A549 (cell line): ENCODE data around the gene ZNF768.

Source experiments
- CEBPB ChIP-seq, 2 experiments: fragments of >200 bp in 1 of 2; sonication (Bioruptor Twin) in 1 of 2; formaldehyde crosslinking in 1 of 2; IDR thresholded peaks; 2 replicates each; pipeline ENCODE4 v1.6.1; 2012 to 2016
- EP300 ChIP-seq, 2 experiments: fragments of >200 bp; sonication (Bioruptor Twin); formaldehyde crosslinking; IDR thresholded peaks; 2 replicates in 1 of 2; 3 replicates in 1 of 2; pipeline ENCODE4 v1.6.1; 2016 to 2017
- FOSL2 ChIP-seq, 2 experiments: fragments of 450-650 bp in 1 of 2; fragments of >200 bp in 1 of 2; sonication (Bioruptor Twin) in 1 of 2; formaldehyde crosslinking; IDR thresholded peaks; 2 replicates each; pipeline versions ENCODE4 v1.5.0 to v1.6.1; 2016 to 2020; ENCODE audit warnings: mild to moderate bottlenecking in 1 of 2, moderate library complexity in 1 of 2
- SMC3 ChIP-seq: fragments of >200 bp; sonication (Bioruptor Twin); formaldehyde crosslinking; IDR thresholded peaks from 3 replicates; pipeline ENCODE4 v1.6.1; 2018; ENCODE audit warnings: inconsistent platforms
- ZFP36 ChIP-seq: fragments of 450-650 bp; IDR thresholded peaks from 2 replicates; pipeline ENCODE4 v1.6.1; 2014; ENCODE audit warnings: borderline replicate concordance; ENCODE audit not compliant: partially characterized antibody
- TF ChIP-seq, protein P1 (sequence below): IDR thresholded peaks from 2 replicates; pipeline ENCODE4 v1.6.1; 2012
- TF ChIP-seq, protein P2 (sequence below): fragments of >200 bp; sonication (Bioruptor Twin); formaldehyde crosslinking; IDR thresholded peaks from 3 replicates; pipeline ENCODE4 v1.5.1; 2016
- TF ChIP-seq, protein P3 (sequence below): fragments of 250-450 bp; sonication (Bioruptor Pico); IDR thresholded peaks from 2 replicates; pipeline ENCODE4 v1.5.0; 2021; ENCODE audit warnings: mild to moderate bottlenecking, moderate library complexity, borderline replicate concordance
- TF ChIP-seq, protein P4 (sequence below): IDR thresholded peaks from 2 replicates; pipeline ENCODE4 v1.6.1; 2012; ENCODE audit warnings: low read depth, borderline replicate concordance
- TF ChIP-seq, protein P5 (sequence below): fragments of 200-600 bp; sonication (generic); IDR thresholded peaks from 2 replicates; pipeline ENCODE4 v1.6.1; 2016; ENCODE audit warnings: antibody characterized with exemption, mild to moderate bottlenecking, moderate library complexity
- TF ChIP-seq, protein P6 (sequence below): IDR thresholded peaks from 2 replicates; pipeline ENCODE4 v1.6.1; 2012

DNA sequence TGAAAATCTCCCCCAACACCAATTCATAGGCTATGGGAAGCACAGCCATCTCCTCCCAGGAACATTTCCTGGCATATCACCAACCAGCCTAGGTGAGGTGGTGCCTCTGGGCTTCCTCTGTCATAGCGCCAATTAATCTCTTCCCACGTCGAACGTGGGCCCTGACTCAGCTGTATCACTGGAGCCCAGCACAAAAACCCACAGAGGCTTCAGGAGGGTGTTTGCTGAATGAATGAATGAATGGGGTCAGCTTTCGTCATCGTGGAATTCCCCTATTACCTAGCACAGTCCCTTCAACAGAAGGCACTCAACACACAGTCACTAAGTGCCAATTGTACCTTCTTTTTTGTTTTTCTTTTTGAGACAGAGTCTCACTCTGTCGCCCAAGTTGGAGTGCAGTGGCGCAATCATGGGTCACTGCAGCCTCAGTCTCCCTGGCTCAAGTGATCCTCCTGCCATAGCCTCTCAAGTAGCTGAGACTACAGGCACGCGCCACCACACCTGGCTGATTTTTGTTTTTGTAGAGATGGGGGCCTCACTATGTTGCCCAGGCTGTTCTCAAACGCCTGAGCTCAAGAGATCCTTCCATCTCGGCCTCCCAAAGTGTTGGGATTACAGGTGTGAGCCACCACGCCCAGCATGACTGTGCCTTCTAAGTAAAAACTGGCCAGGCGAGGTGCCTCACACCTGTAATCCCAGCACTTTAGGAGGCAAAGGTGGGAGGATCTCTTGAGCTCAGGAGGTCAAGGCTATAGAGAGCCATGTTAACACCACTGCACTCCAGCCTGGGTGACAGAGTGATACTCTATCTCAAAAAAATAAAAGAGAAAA is 41.0 kb upstream of the ZNF768 start:
- TF ChIP-seq, protein P1, sequence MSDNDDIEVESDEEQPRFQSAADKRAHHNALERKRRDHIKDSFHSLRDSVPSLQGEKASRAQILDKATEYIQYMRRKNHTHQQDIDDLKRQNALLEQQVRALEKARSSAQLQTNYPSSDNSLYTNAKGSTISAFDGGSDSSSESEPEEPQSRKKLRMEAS = no peak
- TF ChIP-seq, protein P2, sequence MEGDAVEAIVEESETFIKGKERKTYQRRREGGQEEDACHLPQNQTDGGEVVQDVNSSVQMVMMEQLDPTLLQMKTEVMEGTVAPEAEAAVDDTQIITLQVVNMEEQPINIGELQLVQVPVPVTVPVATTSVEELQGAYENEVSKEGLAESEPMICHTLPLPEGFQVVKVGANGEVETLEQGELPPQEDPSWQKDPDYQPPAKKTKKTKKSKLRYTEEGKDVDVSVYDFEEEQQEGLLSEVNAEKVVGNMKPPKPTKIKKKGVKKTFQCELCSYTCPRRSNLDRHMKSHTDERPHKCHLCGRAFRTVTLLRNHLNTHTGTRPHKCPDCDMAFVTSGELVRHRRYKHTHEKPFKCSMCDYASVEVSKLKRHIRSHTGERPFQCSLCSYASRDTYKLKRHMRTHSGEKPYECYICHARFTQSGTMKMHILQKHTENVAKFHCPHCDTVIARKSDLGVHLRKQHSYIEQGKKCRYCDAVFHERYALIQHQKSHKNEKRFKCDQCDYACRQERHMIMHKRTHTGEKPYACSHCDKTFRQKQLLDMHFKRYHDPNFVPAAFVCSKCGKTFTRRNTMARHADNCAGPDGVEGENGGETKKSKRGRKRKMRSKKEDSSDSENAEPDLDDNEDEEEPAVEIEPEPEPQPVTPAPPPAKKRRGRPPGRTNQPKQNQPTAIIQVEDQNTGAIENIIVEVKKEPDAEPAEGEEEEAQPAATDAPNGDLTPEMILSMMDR = no peak
- no peak for TF ChIP-seq FOSL2 (IDR thresholded peaks at IDR 0.05)
- TF ChIP-seq FOSL2 (CRISPR knock-in tag; IDR thresholded peaks at IDR 0.05) = no peak
- TF ChIP-seq, protein P3, sequence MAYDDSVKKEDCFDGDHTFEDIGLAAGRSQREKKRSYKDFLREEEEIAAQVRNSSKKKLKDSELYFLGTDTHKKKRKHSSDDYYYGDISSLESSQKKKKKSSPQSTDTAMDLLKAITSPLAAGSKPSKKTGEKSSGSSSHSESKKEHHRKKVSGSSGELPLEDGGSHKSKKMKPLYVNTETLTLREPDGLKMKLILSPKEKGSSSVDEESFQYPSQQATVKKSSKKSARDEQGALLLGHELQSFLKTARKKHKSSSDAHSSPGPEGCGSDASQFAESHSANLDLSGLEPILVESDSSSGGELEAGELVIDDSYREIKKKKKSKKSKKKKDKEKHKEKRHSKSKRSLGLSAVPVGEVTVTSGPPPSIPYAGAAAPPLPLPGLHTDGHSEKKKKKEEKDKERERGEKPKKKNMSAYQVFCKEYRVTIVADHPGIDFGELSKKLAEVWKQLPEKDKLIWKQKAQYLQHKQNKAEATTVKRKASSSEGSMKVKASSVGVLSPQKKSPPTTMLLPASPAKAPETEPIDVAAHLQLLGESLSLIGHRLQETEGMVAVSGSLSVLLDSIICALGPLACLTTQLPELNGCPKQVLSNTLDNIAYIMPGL (CRISPR knock-in tag) = no peak
- no peak for TF ChIP-seq ZFP36
- TF ChIP-seq, protein P4, sequence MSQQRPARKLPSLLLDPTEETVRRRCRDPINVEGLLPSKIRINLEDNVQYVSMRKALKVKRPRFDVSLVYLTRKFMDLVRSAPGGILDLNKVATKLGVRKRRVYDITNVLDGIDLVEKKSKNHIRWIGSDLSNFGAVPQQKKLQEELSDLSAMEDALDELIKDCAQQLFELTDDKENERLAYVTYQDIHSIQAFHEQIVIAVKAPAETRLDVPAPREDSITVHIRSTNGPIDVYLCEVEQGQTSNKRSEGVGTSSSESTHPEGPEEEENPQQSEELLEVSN = no peak
- no peak for TF ChIP-seq EP300 (IDR thresholded peaks at IDR 0.05)
- TF ChIP-seq CEBPB (IDR thresholded peaks at IDR 0.05) = no peak; a peak in 1 of 4 replicates
- TF ChIP-seq SMC3 = no peak
- TF ChIP-seq, protein P5, sequence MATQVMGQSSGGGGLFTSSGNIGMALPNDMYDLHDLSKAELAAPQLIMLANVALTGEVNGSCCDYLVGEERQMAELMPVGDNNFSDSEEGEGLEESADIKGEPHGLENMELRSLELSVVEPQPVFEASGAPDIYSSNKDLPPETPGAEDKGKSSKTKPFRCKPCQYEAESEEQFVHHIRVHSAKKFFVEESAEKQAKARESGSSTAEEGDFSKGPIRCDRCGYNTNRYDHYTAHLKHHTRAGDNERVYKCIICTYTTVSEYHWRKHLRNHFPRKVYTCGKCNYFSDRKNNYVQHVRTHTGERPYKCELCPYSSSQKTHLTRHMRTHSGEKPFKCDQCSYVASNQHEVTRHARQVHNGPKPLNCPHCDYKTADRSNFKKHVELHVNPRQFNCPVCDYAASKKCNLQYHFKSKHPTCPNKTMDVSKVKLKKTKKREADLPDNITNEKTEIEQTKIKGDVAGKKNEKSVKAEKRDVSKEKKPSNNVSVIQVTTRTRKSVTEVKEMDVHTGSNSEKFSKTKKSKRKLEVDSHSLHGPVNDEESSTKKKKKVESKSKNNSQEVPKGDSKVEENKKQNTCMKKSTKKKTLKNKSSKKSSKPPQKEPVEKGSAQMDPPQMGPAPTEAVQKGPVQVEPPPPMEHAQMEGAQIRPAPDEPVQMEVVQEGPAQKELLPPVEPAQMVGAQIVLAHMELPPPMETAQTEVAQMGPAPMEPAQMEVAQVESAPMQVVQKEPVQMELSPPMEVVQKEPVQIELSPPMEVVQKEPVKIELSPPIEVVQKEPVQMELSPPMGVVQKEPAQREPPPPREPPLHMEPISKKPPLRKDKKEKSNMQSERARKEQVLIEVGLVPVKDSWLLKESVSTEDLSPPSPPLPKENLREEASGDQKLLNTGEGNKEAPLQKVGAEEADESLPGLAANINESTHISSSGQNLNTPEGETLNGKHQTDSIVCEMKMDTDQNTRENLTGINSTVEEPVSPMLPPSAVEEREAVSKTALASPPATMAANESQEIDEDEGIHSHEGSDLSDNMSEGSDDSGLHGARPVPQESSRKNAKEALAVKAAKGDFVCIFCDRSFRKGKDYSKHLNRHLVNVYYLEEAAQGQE = no peak
- TF ChIP-seq, protein P6, sequence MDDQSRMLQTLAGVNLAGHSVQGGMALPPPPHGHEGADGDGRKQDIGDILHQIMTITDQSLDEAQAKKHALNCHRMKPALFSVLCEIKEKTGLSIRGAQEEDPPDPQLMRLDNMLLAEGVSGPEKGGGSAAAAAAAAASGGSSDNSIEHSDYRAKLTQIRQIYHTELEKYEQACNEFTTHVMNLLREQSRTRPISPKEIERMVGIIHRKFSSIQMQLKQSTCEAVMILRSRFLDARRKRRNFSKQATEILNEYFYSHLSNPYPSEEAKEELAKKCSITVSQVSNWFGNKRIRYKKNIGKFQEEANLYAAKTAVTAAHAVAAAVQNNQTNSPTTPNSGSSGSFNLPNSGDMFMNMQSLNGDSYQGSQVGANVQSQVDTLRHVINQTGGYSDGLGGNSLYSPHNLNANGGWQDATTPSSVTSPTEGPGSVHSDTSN = no peak
